GM19240 (cell line): ENCODE data around the gene SARDH.

Experiments used
- DNase-seq: peaks from one replicate; pipeline ENCODE4 v3.0.0; 2011; ENCODE audit warnings: low spot score; ENCODE audit not compliant: insufficient read length

The SARDH gene

GRCh38 chr9:133715866-133716563, 22.1 kb downstream of the SARDH start:
- DNase-seq = no peak

DNA sequence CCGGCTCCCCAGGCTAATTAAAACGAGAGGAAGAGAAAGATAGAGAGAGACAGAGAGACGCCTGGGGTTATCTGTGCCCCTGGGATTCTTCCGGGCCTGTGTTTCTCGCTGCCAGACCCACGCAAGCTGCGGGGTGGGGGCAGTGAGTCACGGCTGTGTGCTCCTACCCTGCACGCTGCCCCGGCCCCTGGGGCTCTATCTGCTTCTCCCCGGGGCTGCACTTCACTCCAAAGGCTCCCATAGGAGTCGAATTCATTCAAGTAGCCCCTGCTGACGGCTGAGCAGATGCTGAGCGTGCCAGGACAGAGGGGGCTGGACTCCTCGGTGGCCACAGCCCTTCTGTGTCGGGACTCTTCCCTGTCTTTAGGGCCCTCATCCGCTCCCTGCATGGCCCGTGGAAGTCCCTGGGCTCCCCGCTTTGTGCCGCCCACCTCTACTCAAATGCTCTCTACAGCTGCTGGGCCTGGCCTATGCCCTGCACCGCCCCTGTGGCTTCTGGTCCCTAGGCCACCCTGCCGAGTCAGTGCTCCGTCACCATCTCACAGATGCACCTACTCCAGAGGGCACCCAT, 22.8 kb downstream of the SARDH start:
- no peak for DNase-seq

GRCh38 chr9:133714606-133715294, 23.4 kb downstream of the SARDH start:
- no peak for DNase-seq

DNA sequence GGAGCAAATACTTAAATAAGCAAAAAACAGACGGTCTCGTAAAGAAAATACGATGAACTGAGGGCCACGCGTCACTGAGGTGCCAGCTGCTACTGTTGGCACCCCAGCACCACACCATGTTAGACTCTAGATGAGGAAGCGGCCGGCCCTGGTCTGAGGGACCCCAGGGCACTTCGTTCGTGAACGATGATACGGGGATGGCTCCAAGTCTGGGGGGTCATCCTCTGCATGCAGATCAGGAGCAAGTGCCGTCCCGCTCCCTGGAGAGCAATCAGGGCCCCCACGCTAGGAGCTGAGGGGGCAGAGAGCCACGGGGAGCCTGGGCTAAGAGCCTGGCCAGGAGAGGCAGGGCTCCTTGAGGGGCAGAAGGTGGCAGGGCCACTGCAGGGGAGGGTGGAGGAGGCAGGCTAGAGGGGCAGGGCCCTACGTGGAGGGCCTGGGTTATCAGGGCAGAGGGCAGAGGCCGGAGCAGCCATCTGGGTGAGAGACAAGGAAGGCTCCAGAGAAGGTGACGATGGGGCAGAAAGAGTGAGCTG, 24.1 kb downstream of the SARDH start:
- DNase-seq = no peak

DNA sequence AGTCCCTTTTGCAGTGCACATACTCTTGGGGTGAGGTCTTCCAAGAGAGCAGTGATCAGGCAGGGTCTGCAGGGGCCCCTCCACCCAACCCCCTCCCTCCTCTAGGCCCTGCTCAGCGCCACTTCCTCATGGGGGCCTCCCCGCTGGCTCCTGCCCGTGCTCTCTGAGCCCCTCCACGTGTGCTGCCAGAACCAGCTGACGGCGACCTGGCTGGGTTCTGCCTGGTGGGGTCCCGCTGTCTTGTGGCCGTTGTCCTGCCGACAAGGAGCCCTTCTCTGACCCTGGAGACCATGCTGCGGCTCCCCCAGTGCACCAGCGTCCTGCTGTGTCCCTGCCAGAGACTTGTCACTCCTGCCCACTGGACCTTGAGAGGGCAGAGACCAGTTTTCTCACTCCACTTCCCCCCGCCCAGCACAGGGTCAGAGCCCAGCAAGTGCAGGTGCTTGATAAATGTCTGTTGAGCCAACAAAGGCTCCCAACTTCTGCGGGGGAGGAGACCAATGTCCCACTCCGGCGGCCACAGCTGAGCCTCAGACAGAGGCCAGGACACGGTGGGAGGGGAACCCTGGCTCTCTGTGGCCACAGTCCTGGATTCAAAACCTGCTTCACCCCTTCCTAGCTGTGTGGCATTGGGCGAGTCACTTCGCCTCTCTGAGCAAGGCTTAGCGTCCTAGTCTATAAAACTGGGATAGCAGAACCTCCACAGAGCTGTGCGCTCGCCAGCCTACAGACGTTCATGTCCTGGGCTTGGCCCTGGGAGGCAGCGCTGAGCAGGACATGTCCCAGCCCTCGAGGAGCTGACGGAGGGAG, 24.8 kb downstream of the SARDH start:
- DNase-seq = no peak

DNA sequence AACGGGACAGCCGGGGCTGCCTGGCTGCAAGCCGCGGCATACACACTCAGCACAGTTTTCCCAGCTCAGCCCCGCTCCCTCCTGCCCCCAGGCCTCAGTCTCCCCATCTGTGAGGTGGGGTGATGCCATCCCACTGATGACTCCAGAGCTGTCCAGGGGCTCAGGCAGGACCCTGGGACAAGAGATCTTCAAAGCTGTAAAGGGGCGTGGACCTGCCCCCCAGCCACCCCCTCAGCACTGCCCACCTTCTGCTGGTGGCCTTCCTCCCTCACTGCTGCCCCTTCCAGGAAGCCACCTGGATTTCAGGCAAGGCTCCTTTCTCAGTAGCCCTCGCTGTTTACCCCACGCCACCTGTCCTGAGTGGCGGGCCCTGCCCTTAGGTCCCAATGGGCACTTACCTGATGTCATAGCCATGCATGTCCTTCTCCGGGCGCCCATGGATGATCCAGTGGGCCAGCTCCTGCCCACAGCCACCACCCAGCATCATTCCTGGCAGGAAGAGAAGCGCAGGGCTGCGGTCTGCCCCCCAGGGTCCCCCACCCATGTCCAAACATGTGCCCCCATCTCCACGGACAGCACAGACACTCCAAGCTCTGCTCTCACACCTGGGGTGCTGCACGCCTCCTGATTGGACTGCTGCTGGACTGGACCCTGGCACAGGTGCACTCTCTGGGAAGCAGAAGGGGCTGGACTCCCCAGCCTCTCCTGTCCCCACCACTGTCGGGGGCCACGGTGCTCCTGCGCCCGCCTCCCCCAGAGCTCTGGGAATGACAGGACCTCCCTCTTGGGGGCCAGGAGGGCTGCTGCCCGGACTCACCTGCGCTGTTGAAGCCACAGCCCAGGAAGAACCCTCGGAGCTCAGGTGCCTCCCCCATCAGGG, 25.7 kb downstream of the SARDH start:
- DNase-seq = no peak

GRCh38 chr9:133711428-133712220, 26.5 kb downstream of the SARDH start:
- no peak for DNase-seq

DNA sequence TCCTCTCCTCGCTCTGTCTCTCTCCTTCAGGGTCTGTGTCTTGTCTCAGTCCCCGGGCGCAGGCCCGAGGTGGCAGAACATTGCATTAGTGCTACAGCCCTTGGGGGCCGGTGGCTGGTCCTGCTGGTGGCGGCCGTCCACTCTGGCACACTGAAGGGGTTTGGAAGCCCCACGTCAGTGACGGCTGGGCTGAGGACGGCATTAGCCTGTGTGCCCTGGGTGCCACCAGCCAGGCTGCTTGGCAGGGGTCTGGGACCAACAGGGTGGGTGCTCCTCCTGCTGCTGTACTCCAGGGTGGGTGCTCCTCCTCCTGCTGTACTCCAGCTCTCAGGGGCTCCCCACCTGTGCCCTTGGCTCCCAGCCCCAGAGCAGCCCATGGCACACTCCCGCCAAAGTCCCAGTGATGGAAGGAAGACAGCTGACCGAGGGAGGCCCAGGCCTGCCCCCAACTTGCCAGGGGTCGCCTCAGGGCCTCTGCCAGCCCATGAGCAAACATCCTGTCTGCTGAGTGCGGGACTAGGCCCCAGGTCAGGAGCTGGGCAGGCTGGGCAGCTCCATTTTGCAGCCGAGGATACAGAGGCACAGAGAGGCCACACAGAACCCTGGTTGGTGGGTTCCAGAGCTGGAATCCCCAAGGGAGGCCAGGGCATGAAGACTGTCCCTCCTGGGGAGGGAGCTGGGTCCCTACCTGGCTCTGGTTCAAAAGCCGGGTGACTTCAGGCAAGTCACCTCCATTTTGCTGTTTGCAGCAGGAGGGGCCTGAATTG, 27.3 kb downstream of the SARDH start:
- DNase-seq = no peak

DNA sequence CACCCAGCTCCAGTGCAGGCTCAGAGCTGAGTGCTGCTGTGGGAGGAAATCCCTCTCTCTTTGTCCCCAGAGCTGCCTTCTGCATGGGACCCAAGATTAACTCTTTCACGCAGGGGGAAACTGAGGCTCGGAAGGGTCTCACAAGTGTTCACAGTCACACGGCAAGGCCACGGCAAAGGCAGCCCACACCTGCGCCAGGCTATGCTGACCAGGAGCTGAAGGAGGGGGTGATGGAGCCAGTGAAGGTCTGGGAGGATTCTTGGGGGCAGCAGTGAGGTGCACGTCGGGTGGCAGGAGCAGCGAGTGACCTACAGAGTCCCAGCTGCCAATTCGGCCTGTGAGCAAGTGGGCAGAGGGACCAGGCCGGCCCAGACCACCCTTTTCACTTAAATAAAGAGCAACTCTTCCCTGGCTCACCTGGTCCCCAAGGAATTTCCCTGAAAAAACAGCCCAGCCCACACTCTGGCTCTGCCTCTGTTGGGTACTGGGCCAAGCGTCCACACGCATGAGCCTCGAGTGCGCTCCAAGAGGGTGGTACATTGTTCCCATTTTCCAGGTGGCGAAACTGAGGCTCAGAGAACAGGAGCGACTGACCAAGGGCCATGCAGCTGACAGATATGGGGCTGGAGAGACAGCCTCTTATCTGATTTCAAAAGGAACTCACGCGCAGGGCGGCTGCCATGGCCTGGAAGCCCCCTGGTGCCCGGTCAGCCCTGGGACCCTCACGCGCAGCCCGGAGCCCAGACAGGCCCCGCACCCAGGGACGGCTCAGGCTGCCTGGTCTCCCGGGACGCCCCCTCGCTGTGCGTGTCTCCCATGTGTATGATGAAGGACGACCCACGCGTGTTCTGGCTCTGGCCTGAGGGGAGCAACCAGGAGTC, 28.2 kb downstream of the SARDH start:
- no peak for DNase-seq

DNA sequence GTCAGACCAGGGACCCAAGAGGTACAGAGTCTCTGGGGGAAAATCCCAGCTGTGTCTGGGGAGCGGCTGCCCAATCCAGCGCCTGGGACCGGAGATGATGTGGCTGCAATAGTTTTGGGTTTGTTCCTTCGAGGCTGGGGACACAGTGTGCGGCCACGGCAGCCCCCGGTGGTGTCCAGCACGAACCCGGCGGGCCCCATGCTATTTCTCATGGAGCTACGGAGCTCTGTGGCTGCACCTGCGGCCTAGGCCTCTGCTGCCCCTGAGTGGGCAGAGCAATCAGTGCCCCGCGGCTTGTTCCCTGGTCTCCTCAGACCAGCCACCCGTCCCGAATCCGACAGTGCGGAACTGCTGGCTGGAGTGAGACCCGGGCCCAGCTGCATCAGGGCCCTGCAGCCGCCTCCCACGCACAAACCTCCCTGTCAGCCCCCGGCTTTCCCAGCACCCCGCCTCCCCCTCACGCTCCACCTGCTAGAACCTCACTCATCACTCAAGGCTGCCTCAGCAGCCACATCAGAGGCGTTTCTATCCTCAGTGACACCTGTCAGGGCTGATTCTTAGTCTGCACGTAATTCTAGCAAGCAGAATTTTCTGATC, 29.0 kb downstream of the SARDH start:
- DNase-seq = no peak

GRCh38 chr9:133708246-133709014, 29.7 kb downstream of the SARDH start:
- DNase-seq = no peak

- DNase-seq = no peak
These were observed 30.3 kb downstream of the SARDH start for GRCh38 chr9:133707763-133708245.

GRCh38 chr9:133707065-133707762, 30.9 kb downstream of the SARDH start:
- DNase-seq = no peak

DNA sequence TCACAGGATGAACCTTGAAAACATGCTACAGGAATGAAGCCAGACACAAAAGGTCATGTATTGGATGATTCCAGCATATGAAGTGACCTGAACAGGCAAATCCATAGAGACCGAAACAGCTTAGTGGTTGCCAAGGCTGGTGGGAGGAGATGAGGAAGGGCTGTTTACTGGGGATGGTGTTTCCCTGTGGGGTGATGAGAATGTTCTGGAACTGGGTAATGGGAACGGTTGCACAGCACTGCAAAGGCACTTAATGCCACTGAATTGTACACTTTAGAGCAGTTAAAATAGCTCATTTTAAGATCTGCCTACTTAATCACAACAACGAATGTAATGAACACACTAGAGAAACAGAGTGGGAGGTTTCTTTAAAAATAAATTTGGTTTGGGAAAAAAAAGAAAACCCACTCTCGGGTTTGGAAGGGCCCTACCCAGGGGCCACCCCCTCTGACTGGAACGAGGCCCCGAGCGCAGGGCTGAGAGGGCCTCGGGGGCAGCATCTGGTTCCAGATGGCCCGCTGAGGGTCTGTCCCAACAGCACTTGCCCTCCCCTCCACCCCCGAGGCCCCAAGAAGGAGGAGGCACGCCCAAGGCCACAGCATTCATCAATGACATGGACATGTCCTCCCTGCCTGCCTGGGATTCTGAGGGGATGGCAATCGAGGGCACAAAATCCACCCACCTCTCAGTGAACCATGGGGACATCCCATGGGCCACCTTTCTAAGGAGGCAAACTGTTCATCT, 31.7 kb downstream of the SARDH start:
- DNase-seq = no peak

- no peak for DNase-seq
These were observed 32.6 kb downstream of the SARDH start for GRCh38 chr9:133705576-133705975.
